Measurements from ENCODE around the gene AHNAK.

DNA sequence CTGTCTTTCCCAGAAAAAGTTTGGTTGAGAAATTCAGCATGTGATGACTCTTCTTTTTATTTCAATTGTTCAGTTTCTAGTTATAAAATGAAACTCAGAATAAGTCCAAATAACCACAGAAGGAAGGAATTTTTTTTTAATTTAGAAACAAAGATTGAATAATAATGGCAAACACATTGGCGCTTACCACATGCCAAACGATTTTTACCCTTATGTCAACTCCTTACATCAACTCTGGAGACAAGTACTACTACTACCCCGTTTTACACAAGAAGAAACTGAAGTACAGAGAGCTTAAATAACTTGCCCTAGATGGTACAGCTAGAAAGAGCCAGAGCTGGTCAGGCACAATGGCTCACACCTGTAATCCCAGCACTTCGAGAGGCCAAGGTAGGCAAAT lies 52.4 kb downstream of the AHNAK start:
- TF ChIP-seq EP300 (IDR thresholded peaks at IDR 0.05) (no peak), POLR2A (IDR thresholded peaks at IDR 0.05) (no peak), CTCF (IDR thresholded peaks at IDR 0.05) (no peak)

Data from ovary (tissue), 3 donors.